Dedifferentiated amniotic fluid mesenchymal stem cell (primary cell): Measurements from ENCODE around the gene FLNB.
"Not testable (repeated sequence)": the region's sequence is repeated elsewhere in the genome, so short reads cannot be mapped to it uniquely, and the experiment has no call there.

Experiments used
- DNase-seq: peaks from one replicate; pipeline ENCODE4 v3.0.0-alpha.2; 2016; ENCODE audit errors: extremely low spot score

Gene FLNB

GRCh38 chr3:57980416-57980815, 27.8 kb upstream of the FLNB start:
- DNase-seq, result no peak

DNA sequence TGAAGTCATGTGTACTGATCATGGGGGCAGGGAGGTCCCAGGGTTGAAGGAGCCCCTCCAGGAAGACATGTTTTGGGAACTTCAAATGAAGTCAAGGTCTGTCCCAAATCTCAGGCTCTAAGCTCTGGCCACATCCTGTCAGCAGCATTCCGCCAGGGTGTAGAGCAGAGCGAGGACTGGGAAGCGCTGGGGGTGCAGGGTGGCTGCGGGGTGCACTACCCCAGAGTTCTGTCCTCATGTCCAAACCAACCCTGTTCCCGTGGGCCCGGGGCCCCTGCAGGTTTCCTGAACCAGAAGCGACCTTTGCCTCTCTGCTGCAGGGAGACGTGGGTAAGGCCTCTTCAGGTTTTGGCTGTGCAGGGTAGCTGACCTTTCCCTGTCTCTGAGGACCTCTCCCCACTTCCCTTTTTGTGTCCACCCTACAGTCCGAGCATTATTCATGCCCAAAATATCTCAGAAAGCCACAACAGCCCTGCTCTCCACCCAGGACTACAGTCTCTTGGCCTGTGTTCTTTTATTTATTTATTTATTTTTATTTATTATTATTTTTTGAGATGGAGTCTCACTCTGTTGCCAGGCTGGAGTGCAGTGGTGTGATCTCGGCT, 26.6 kb upstream of the FLNB start:
- DNase-seq, result no peak

GRCh38 chr3:57982561-57983243, 25.5 kb upstream of the FLNB start:
- no peak for DNase-seq

DNA sequence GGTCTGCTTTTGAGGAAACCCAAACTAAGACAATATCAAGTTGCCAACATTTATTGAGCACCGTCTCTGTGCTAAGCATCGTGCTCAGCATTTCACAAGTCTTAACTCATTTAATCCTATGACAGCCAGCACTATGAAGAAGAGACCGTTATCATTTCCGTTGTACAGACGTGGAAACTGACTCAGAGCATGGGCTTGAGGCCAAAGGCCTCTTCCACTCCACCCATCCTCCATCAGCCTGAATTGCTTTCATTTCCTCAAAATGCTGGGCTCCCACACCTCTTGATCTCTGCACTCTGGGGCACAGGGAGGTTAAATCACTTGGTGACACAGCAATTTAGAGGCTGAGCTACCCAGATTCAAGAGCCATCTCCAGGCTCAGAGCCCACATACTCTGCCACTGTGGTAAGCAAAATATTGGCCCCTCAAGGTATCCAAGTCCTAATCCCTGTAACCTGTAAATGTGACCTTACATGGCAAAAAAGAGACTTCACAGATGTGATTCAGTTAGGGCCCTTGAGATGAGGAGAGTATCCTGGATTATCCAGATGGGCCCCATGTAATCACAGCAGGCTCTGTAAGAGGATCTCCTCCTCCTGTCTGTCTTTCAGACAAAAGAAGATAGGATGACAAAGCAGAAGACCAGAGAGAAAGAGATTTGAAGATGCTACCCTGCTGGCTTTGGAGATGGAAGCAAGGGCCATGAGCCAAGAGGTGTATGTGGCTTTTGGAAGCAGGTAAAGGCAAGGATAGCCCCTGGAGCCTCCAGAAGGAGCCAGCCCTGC, 24.3 kb upstream of the FLNB start:
- DNase-seq, result peak; percentile 52

DNA sequence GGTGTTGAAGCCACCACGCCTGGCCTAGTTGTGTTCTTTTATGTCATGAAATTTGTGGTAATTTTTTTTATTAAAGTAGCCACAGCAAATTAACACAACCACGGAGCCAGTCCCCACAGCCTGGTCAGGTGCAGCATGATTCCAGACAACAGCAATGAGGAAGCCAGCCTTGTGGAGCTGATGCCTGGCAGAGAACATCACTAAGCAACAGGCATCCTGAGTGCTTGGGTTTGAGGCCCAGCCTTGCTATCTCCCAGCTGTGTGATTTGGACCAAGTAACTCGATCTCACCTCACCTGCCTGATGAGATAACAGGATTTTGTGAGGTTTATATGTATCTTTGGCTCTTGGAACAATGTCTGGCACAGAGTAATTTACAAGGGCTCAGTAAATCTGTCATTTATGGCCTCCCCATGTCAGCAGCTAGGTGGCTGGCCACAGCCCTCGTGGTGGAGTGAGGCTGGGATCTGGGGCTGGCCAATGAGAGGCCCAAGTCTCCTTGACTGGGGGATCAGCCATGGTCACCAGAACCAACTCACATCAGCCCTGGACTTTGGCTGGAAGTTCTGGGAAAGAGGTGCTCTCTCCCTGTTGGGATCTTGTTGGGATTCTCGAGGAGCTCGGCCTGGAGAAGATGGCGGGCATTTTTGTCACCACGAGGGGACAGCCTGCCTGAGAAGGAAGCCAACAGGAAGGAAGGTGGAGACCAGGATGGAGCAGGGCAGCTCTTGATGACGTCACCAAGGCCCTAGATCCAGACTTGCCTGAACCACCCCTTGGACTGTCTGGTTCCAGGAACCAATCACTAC, 22.8 kb upstream of the FLNB start:
- DNase-seq, result no peak

GRCh38 chr3:57985984-57986246, 22.3 kb upstream of the FLNB start:
- DNase-seq, result no peak

- DNase-seq, result no peak
Measured at GRCh38 chr3:57986261-57986660, 22.0 kb upstream of the FLNB start.

GRCh38 chr3:57989198-57989597, 19.0 kb upstream of the FLNB start:
- not testable (repeated sequence) for DNase-seq

DNA sequence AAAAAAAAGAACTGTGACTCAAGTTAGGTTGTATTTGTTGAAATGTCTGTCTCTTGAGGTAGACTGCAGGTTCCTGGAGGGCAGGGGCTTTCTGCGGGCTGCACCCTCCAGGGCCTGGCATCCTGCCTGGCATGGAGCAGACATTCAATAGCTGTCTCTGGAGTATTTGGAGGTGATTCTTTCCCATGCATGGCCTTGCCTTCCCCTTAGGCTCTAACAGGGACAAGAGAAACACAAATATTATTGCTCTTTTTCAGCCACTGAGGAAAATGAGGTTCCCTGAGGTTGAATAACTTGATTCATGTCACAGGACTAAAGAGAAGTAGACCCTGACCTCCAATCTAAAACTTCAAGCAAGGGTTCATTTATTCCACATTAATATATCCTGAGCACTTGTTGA, 18.6 kb upstream of the FLNB start:
- DNase-seq, result no peak

GRCh38 chr3:57992452-57993213, 15.6 kb upstream of the FLNB start:
- DNase-seq, result no peak

GRCh38 chr3:57998366-57999283, 9.6 kb upstream of the FLNB start:
- DNase-seq, result no peak

DNA sequence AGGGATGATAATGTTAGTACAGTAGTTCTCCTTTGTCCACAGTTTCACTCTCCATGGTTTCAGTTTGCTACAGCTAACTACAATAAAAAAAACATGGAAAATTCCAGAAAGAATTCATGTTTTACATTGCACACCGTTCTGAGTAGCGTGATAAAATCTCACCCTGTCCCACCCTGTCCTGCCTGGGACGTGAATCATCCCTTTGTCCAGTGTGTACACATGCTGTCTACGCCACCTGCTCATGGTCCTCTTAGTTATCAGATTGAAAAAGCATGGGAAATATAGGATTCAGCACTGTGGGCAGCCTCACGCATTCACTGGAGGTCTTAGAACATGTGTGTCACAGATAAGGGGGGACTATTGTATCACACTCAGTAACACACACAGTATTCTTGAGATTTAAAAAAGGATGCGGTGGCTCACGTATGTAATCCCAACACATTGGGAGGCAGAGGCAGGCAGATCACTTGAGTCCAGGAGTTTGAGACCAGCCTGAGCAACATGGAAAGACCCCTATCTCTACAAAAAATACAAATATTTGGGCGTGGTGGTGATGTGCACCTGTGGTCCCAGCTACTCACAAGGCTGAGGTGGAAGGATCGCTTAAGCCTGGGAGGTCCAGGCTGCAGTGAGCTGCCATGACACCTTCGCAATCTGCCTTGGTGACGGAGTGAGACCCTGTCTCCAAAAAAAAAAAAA, 8.7 kb upstream of the FLNB start:
- DNase-seq, result no peak

DNA sequence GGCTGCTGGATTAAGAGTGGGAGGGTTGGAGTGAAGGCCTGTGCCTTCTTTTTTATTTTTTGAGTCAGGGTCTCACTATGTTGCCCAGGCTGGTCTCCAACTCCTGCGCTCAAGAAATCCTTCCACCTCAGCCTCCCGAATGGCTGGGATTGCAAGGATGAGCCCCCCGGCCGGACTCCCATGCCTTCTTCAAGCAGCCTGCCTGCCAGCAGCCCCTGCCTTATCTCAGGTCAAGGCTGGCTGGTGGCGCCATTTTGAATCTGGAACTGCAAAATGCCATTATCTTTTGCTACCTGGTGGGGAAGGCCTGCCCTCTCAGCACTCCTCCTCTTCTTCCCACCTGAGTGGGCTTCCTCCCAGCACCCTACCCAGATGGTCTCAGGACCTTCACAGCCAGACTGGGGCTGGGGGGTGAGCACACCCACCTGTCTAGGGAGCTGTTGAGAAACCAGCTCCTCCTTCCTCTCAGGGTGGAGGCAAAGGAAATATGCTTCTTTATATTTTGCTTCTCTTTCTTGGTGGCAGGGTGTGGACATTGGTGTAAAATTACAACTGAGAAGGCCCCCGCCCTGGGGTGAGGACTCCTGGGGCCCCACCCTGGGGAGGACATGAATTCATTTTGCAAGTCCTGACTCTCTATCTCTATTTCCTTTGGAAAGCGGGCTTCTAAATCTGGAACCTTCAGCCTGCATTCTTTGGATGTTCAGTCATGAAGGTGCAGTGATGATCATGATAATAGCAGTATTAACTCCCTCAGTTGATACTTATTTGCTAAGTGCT, 7.7 kb upstream of the FLNB start:
- no peak for DNase-seq

GRCh38 chr3:58001086-58001467, 7.1 kb upstream of the FLNB start:
- no peak for DNase-seq

GRCh38 chr3:58001979-58002378, 6.2 kb upstream of the FLNB start:
- no peak for DNase-seq

- DNase-seq, result no peak
Measured at GRCh38 chr3:58003093-58003492, 5.1 kb upstream of the FLNB start.

- DNase-seq, result no peak
Measured at GRCh38 chr3:58004973-58005372, 3.2 kb upstream of the FLNB start.

- no peak for DNase-seq
Measured at GRCh38 chr3:58005669-58006068, 2.6 kb upstream of the FLNB start.

- DNase-seq, result no peak
Measured at GRCh38 chr3:58006661-58007060, 1.6 kb upstream of the FLNB start.
